Uterus (tissue), 4 donors: Measurements from ENCODE around the gene RNF123. TPM values are rescaled to one million over a fixed set of nuclear protein-coding genes. Genes with fewer than 3 reads are reported as not detected.

ENCODE experiments used
- DNase-seq, 2 donors: peaks; one replicate each; pipeline ENCODE4 v3.0.0-alpha.2; 2019 to 2020
- H3K27ac ChIP-seq, 2 donors: fragments of 200-600 bp; sonication (generic); 1 replicate in 1 of 2; 2 replicates in 1 of 2; pipeline ENCODE4 v1.5.1; 2016 to 2018
- H3K27me3 ChIP-seq, 2 donors: fragments of 200-600 bp; sonication (generic); one replicate each; pipeline ENCODE4 v1.5.1; 2018 to 2019; ENCODE audit warnings: control low read depth in 1 of 2
- H3K36me3 ChIP-seq, 2 donors: fragments of 200-600 bp; sonication (generic); one replicate each; pipeline ENCODE4 v1.5.1; 2019; ENCODE audit warnings: control low read depth in 1 of 2
- H3K4me1 ChIP-seq, 2 donors: fragments of 200-600 bp; sonication (generic); one replicate each; pipeline ENCODE4 v1.5.1; 2018 to 2019; ENCODE audit warnings: control low read depth in 1 of 2
- H3K4me3 ChIP-seq, 2 donors: fragments of 200-600 bp; sonication (generic); 1 replicate in 1 of 2; 2 replicates in 1 of 2; pipeline ENCODE4 v1.5.1; 2018 to 2019; ENCODE audit warnings: mild to moderate bottlenecking in 1 of 2
- H3K9me3 ChIP-seq, 2 donors: fragments of 200-600 bp; sonication (generic); one replicate each; pipeline ENCODE4 v1.5.1; 2019; ENCODE audit warnings: control low read depth in 1 of 2
- CTCF ChIP-seq, 4 experiments: fragments of 200-600 bp in 2 of 4; fragments of 450-650 bp in 2 of 4; sonication (generic) in 2 of 4; IDR thresholded peaks; one replicate each; pipeline ENCODE4 v1.5.1; 2016 to 2019; ENCODE audit warnings: antibody characterized with exemption in 4 of 4, mild to moderate bottlenecking in 2 of 4, moderate library complexity in 1 of 4
- POLR2A ChIP-seq, 2 donors: fragments of 450-650 bp; IDR thresholded peaks; one replicate each; pipeline ENCODE4 v1.6.1; 2016; ENCODE audit warnings: antibody characterized with exemption in 2 of 2, mild to moderate bottlenecking in 1 of 2, moderate library complexity in 1 of 2
- intact Hi-C: fragments of 100-400 bp; cut with DNase I; formaldehyde crosslinking; loops from one replicate; pipeline ENCODE4 v1.15.1; 2023; ENCODE audit warnings: low total_unique reads
- total RNA-seq, 4 donors: library from RNA; depleted of rRNA in 3 of 4; stranded (reverse); fragments of >200 nt in 3 of 4; gene quantifications; one replicate each; pipeline versions ENCODE4 v1.1.0 to v1.2.4, GENCODE V29; 2014 to 2023
- donor health status: DM: yes; HTN: yes; CAD: no.

The RNF123 gene
- total RNA-seq, 4 donors from 2014 or later, result 10.9 to 47.3 (median 25.3) TPM

- TF ChIP-seq CTCF (IDR thresholded peaks at IDR 0.05) (no peak), POLR2A (IDR thresholded peaks at IDR 0.05) (no peak)
- intact Hi-C loops, result loop anchor here (10.0 kb wide), 1 partner anchor 128 kb away; no protein-coding TSS in a partner anchor
- DNase-seq, result no peak
- H3K36me3 ChIP-seq, result no peaks in the 10 kb centered on the region
- H3K4me1 ChIP-seq, result no peaks in the 10 kb centered on the region
- H3K4me3 ChIP-seq, result no peak overlapping the region
- no peaks in the 10 kb centered on the region for H3K27me3 ChIP-seq
- no peak overlapping the region for H3K27ac ChIP-seq
- H3K9me3 ChIP-seq, result no peaks in the 10 kb centered on the region
Measured at GRCh38 chr3:49706456-49707112, 17.2 kb downstream of the RNF123 start.

GRCh38 chr3:49707113-49707480, 17.7 kb downstream of the RNF123 start:
- no peaks in the 10 kb centered on the region for H3K36me3 ChIP-seq
- no peak overlapping the region for H3K27ac ChIP-seq
- no peaks in the 10 kb centered on the region for H3K27me3 ChIP-seq
- no peak for DNase-seq
- intact Hi-C loops, result loop anchor here (10.0 kb wide), 1 partner anchor 128 kb away; no protein-coding TSS in a partner anchor
- no peak for TF ChIP-seq POLR2A (IDR thresholded peaks at IDR 0.05)
- TF ChIP-seq CTCF (IDR thresholded peaks at IDR 0.05), result no peak
- H3K4me1 ChIP-seq, result no peaks in the 10 kb centered on the region
- H3K4me3 ChIP-seq, result no peak overlapping the region
- no peaks in the 10 kb centered on the region for H3K9me3 ChIP-seq

DNA sequence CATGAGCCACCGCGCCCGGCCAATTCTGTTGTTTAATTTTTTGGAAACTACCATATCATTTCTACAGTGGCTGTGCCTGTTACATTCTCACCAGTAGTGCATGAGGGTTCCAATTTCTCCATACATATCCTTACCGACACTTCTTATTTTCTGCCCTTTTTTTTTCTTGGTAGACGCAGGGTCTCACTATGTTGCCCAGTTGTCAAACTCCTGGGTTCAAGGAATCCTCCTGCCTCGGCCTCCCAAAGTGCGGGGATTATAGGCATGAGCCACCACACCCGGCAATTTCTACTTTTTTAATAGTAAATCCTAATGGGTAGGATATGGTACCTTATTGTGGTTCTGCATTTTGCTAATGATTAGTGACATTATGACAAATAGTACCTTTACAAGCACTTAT, 20.5 kb downstream of the RNF123 start:
- DNase-seq, result no peak
- TF ChIP-seq POLR2A (IDR thresholded peaks at IDR 0.05) (no peak), CTCF (IDR thresholded peaks at IDR 0.05) (no peak)
- intact Hi-C loops, result loop anchor here (10.0 kb wide), 1 partner anchor 125 kb away; no protein-coding TSS in a partner anchor

GRCh38 chr3:49711489-49711888, 22.1 kb downstream of the RNF123 start:
- no peak for DNase-seq

More for the DNA sequence above, 20.5 kb downstream of the RNF123 start:
- Histone ChIP-seq H3K27me3 (no peaks in the 10 kb centered on the region), H3K27ac (no peak overlapping the region), H3K4me3 (no peak overlapping the region), H3K9me3 (no peaks in the 10 kb centered on the region), H3K36me3 (no peaks in the 10 kb centered on the region), H3K4me1 (no peaks in the 10 kb centered on the region)

More at GRCh38 chr3:49711489-49711888, 22.1 kb downstream of the RNF123 start:
- H3K27me3 ChIP-seq, result no peaks in the 10 kb centered on the region
- no peak overlapping the region for H3K4me3 ChIP-seq
- H3K36me3 ChIP-seq, result no peaks in the 10 kb centered on the region
- no peak overlapping the region for H3K27ac ChIP-seq
- intact Hi-C loops, result no loop called here
- no peak for TF ChIP-seq POLR2A (IDR thresholded peaks at IDR 0.05)
- TF ChIP-seq CTCF (IDR thresholded peaks at IDR 0.05), result no peak
- no peaks in the 10 kb centered on the region for H3K9me3 ChIP-seq
- no peaks in the 10 kb centered on the region for H3K4me1 ChIP-seq
